ENCODE measurements around the gene STARD9. TPM values are rescaled to one million over a fixed set of nuclear protein-coding genes. Genes with fewer than 3 reads are reported as not detected.

Gene STARD9
- total and polyA plus RNA-seq, 9 of the 15 experiments (the other 6 are each of a cell fraction or from before 2014, with no cell fraction given): 0.45 to 6.0 (median 3.6) TPM

GRCh38 chr15:42741710-42742109, 166.3 kb downstream of the STARD9 start (continued):
- TF ChIP-seq ETS1 (conservative IDR thresholded peaks at IDR 0.05; ENCODE audit: control insufficient read depth, low read depth, low read length) (no peak), ESRRB (CRISPR knock-in tag; IDR thresholded peaks at IDR 0.05; ENCODE audit: borderline replicate concordance) (no peak), XRCC5 (IDR thresholded peaks at IDR 0.05; ENCODE audit: low read depth, low read length) (no peak), ADNP (tag; IDR thresholded peaks at IDR 0.05) (no peak), RREB1 (CRISPR knock-in tag; IDR thresholded peaks at IDR 0.05) (no peak), SMARCE1 (IDR thresholded peaks at IDR 0.05) (no peak), ZNF507 (tag; conservative IDR thresholded peaks at IDR 0.05) (no peak), SIN3B (IDR thresholded peaks at IDR 0.05; ENCODE audit: low read depth) (no peak), PML (IDR thresholded peaks at IDR 0.05; ENCODE audit: low read length) (no peak)
